K562 (cell line): ENCODE data around the gene LILRA6. TPM values are rescaled to one million over a fixed set of nuclear protein-coding genes. Genes with fewer than 3 reads are reported as not detected.

Source experiments
- ATAC-seq: fragments of 200-7000 bp; cut with Tn5 transposase; 3 replicates; pipeline ENCODE4 v1.9.1; 2020; ENCODE audit warnings: moderate library complexity
- BruUV-seq: library from RNA; stranded (reverse); fragments of 400-500 nt; replicated peaks from 2 replicates; lab custom pipeline; 2021; lab: Mats Ljungman, UMichigan
- CTCF ChIA-PET: fragments of 300-600 bp; formaldehyde crosslinking; extraction: SDS; loops from one replicate; lab custom pipeline; 2021; ENCODE audit warnings: low intra/inter-chr PET ratio; lab: Yijun Ruan, JAX
- POLR2A ChIA-PET: fragments of 300-600, 350-650 bp; sonication (Branson Sonifier 250); formaldehyde crosslinking; extraction: SDS; loops from one replicate; lab custom pipeline; 2021; ENCODE audit warnings: antibody characterized with exemption, inconsistent platforms; lab: Yijun Ruan, JAX
- DNase-seq, 4 experiments: peaks; one replicate each; pipeline versions ENCODE4 v3.0.0 to v3.0.0-alpha.2; 2011 to 2018; ENCODE audit warnings: low spot score in 3 of 4, mixed read lengths in 3 of 4; ENCODE audit errors: extremely low read depth in 1 of 4
- FAIRE-seq: peaks from 2 replicates; lab custom pipeline; 2011; peaks lifted over from hg19 to GRCh38; lab: Jason Lieb, UNC
- H2AFZ ChIP-seq: 2 replicates; pipeline ENCODE4 v1.6.0; 2011; ENCODE audit warnings: low read depth, low read length, control low read depth, inconsistent platforms
- H3K27ac ChIP-seq: fragments of 200-600 bp; 3 replicates; pipeline ENCODE4 v1.8.0; 2011; ENCODE audit warnings: low read depth, mild to moderate bottlenecking, control low read depth, inconsistent platforms, low read length, moderate library complexity, mixed read lengths; ENCODE audit errors: extremely low read depth
- H3K27me3 ChIP-seq, 2 experiments: fragments of 300-600 bp in 1 of 2; 2 replicates in 1 of 2; 3 replicates in 1 of 2; pipeline versions ENCODE4 v1.6.0 to v1.8.0; 2011; ENCODE audit warnings: inconsistent platforms in 2 of 2, low read length in 2 of 2, mild to moderate bottlenecking in 1 of 2, mixed read lengths in 1 of 2, moderate library complexity in 1 of 2; ENCODE audit not compliant: control insufficient read depth in 2 of 2, insufficient read depth in 2 of 2
- H3K36me3 ChIP-seq: fragments of 300-600 bp; 3 replicates; pipeline ENCODE4 v1.8.0; 2011; ENCODE audit warnings: mild to moderate bottlenecking, low read length, inconsistent platforms; ENCODE audit not compliant: control insufficient read depth, insufficient read depth
- H3K4me1 ChIP-seq, 2 experiments: fragments of 200-600 bp in 1 of 2; replicated peaks in 1 of 2; 2 replicates in 1 of 2; 3 replicates in 1 of 2; pipeline versions ENCODE4 v1.5.1 to v1.8.0; 2011; ENCODE audit warnings: inconsistent platforms in 2 of 2, low read length in 2 of 2, mild to moderate bottlenecking in 1 of 2, mixed read lengths in 1 of 2, moderate library complexity in 1 of 2; ENCODE audit not compliant: control insufficient read depth in 2 of 2, insufficient read depth in 2 of 2
- H3K4me2 ChIP-seq: 2 replicates; pipeline ENCODE4 v1.6.1; 2011; ENCODE audit warnings: low read length, control low read depth, inconsistent platforms, mixed read lengths; ENCODE audit not compliant: insufficient read depth
- H3K4me3 ChIP-seq: fragments of 200-600 bp; sonication (generic), shearing (Covaris generic); 2 replicates; pipeline ENCODE4 v1.5.1; 2016; ENCODE audit warnings: control low read depth, inconsistent platforms
- H3K79me2 ChIP-seq: fragments of 200-600 bp; 3 replicates; pipeline ENCODE4 v1.8.0; 2011; ENCODE audit warnings: low read length, inconsistent platforms; ENCODE audit not compliant: control insufficient read depth, insufficient read depth
- H3K9ac ChIP-seq, 2 experiments: 2 replicates each; pipeline versions ENCODE4 v1.6.0 to v1.6.1; 2011; ENCODE audit warnings: low read depth in 2 of 2, low read length in 2 of 2, control low read depth in 1 of 2, inconsistent platforms in 1 of 2, mild to moderate bottlenecking in 1 of 2, mixed read lengths in 1 of 2; ENCODE audit not compliant: insufficient read depth in 1 of 2
- H3K9me1 ChIP-seq: one replicate; pipeline ENCODE4 v1.6.0; 2011; ENCODE audit warnings: inconsistent platforms, mild to moderate bottlenecking, low read length, moderate library complexity; ENCODE audit not compliant: control insufficient read depth, insufficient read depth
- H3K9me3 ChIP-seq: replicated peaks from 2 replicates; pipeline ENCODE4 v1.5.1; 2011; ENCODE audit warnings: low read depth, low read length, inconsistent platforms; ENCODE audit not compliant: control insufficient read depth, insufficient read depth
- H4K20me1 ChIP-seq: replicated peaks from 2 replicates; pipeline ENCODE4 v1.6.1; 2011; ENCODE audit warnings: low read length, inconsistent platforms, mixed read lengths; ENCODE audit not compliant: control insufficient read depth, insufficient read depth
- BRCA1 ChIP-seq, 2 experiments: fragments of 450-650 bp in 1 of 2; sonication (generic) in 1 of 2; formaldehyde crosslinking in 1 of 2; IDR thresholded peaks; 2 replicates each; pipeline versions ENCODE4 v1.5.0 to v1.6.1; 2017 to 2020; ENCODE audit warnings: mild to moderate bottlenecking in 1 of 2, missing genetic modification reagents in 1 of 2
- RFX7 ChIP-seq: fragments of 250-450 bp; sonication (Bioruptor Pico); IDR thresholded peaks from 2 replicates; pipeline ENCODE4 v1.5.1; 2021; ENCODE audit warnings: mild to moderate bottlenecking
- ZBED1 ChIP-seq: IDR thresholded peaks from 2 replicates; pipeline ENCODE4 v1.6.1; 2014
- ZNF79 ChIP-seq: fragments of 250-450 bp; sonication (Bioruptor Pico); IDR thresholded peaks from 2 replicates; pipeline ENCODE4 v1.4.0; 2020; ENCODE audit warnings: low read depth, mild to moderate bottlenecking, moderate library complexity
- ZSCAN29 ChIP-seq: fragments of 450-650 bp; IDR thresholded peaks from 2 replicates; pipeline ENCODE4 v1.6.1; 2017
- WGBS: fragments of 100-300 bp; shearing (Covaris generic); methylation state at CpG from one replicate; pipeline ENCODE4 v1.1.6; 2016; ENCODE audit warnings: low coverage, mixed read lengths; ENCODE audit not compliant: insufficient coverage; ENCODE audit errors: missing lambda C conversion rate; 5-methylcytosine and 5-hydroxymethylcytosine counted together
- in situ Hi-C: fragments of 300-500 bp; cut with MboI; formaldehyde crosslinking; loops from 4 replicates; pipeline ENCODE4 v1.15.0; 2018; ENCODE audit warnings: inconsistent platforms, mixed read lengths
- intact Hi-C: fragments of 100-400 bp; cut with micrococcal nuclease; formaldehyde crosslinking; loops from 2 replicates; pipeline ENCODE4 v1.14.2; 2022
- polyA plus RNA-seq, 8 experiments: library from polyadenylated mRNA; depleted of rRNA in 4 of 8; stranded (reverse) in 5 of 8; unstranded in 3 of 8; fragments of >200 nt; fragmentation: Nextera tagmentation in 2 of 8; fragmentation: Illumina TruSeq in 1 of 8; extraction: Ambion mirVana in 2 of 8; extraction: Trizol in 1 of 8; gene quantifications; 2 replicates each; pipeline versions ENCODE4 v1.2.1 to v1.2.3, GENCODE V29; 2011 to 2014; ENCODE audit warnings: inconsistent platforms in 1 of 8, missing spikeins in 1 of 8
- total RNA-seq, 7 experiments: library from RNA; depleted of rRNA in 6 of 7; stranded (reverse); fragments of >200 nt in 6 of 7; fragmentation: Illumina TruSeq in 2 of 7; extraction: Trizol in 2 of 7; gene quantifications; 2 replicates each; pipeline versions ENCODE4 v1.2.1 to v1.2.3, GENCODE V29; 2011 to 2021; ENCODE audit warnings: low replicate concordance in 1 of 7
- TF ChIP-seq, protein P1 (sequence below): fragments of 250-450 bp; sonication (Bioruptor Pico); IDR thresholded peaks from 2 replicates; pipeline ENCODE4 v1.4.0; 2020; ENCODE audit warnings: borderline replicate concordance
- TF ChIP-seq, protein P2 (sequence below): fragments of 200-800 bp; sonication (Bioruptor generic); IDR thresholded peaks from 2 replicates; pipeline ENCODE4 v1.6.1; 2017; ENCODE audit warnings: missing genetic modification characterization, missing compliant biosample characterization
- TF ChIP-seq, protein P3 (sequence below): fragments of 200-800 bp; sonication (Bioruptor generic); IDR thresholded peaks from 2 replicates; pipeline ENCODE4 v1.6.1; 2016; ENCODE audit warnings: missing genetic modification characterization, missing compliant biosample characterization
- TF ChIP-seq, protein P4 (sequence below): sonication (generic); formaldehyde crosslinking; IDR thresholded peaks from 2 replicates; pipeline ENCODE4 v1.8.1; 2023; ENCODE audit warnings: missing genetic modification reagents, mild to moderate bottlenecking, borderline replicate concordance

The LILRA6 gene
- total and polyA plus RNA-seq, 9 of the 15 experiments (the other 6 are each of a cell fraction or from before 2014, with no cell fraction given) = 0.03 TPM; not detected in 8

DNA sequence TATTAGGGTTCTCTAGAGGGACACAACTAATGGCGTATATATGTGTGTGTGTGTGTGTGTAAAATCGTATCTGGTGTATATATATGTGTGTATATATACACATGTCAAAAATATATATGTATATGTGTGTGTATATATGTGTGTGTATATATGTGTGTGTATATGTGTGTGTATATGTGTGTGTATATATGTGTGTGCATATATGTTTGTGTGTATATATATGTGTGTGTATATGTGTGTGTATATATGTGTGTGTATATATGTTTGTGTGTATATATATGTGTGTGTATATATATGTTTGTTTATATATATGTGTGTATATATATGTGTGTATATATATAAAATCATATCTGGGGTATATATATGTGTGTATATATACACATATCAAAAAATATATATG lies 19.9 kb upstream of the LILRA6 start:
- H4K20me1 ChIP-seq = peaks cover 8% of the 10 kb centered on the region; the same call in 1 of the 2 replicates
- WGBS = 3% methylated on average over 2 of the region's 2 CpGs
- H3K9me1 ChIP-seq = no peaks in the 10 kb centered on the region
- no peak overlapping the region for H3K4me2 ChIP-seq
- no peak overlapping the region for H3K9ac ChIP-seq
- no peak overlapping the region for H2AFZ ChIP-seq
- H3K9me3 ChIP-seq = no peaks in the 10 kb centered on the region
- peaks cover 19 to 39% of the 10 kb centered on the region in 2 experiments for H3K27me3 ChIP-seq
- intact Hi-C loops = no loop called here
- H3K4me3 ChIP-seq = no peak overlapping the region
- no peaks in the 10 kb centered on the region for H3K79me2 ChIP-seq
- no peaks in the 10 kb centered on the region for H3K4me1 ChIP-seq
- BruUV-seq = no TSS peak
- FAIRE-seq = no peak
- DNase-seq = no peak
- no peak for ATAC-seq
- H3K27ac ChIP-seq = no peak overlapping the region
- in situ Hi-C loops = no loop called here
- CTCF ChIA-PET = no interaction called here
- POLR2A ChIA-PET = interaction anchor here (0.5 kb wide), 1 partner anchor 55 kb away, joined by 4 read pairs; no protein-coding TSS in a partner anchor
- H3K36me3 ChIP-seq = no peaks in the 10 kb centered on the region
- TF ChIP-seq, protein P1, sequence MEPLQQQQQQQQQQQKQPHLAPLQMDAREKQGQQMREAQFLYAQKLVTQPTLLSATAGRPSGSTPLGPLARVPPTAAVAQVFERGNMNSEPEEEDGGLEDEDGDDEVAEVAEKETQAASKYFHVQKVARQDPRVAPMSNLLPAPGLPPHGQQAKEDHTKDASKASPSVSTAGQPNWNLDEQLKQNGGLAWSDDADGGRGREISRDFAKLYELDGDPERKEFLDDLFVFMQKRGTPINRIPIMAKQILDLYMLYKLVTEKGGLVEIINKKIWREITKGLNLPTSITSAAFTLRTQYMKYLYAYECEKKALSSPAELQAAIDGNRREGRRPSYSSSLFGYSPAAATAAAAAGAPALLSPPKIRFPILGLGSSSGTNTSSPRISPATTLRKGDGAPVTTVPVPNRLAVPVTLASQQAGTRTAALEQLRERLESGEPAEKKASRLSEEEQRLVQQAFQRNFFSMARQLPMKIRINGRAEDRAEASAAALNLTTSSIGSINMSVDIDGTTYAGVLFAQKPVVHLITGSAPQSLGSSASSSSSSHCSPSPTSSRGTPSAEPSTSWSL (CRISPR knock-in tag) = no peak
- TF ChIP-seq, protein P2, sequence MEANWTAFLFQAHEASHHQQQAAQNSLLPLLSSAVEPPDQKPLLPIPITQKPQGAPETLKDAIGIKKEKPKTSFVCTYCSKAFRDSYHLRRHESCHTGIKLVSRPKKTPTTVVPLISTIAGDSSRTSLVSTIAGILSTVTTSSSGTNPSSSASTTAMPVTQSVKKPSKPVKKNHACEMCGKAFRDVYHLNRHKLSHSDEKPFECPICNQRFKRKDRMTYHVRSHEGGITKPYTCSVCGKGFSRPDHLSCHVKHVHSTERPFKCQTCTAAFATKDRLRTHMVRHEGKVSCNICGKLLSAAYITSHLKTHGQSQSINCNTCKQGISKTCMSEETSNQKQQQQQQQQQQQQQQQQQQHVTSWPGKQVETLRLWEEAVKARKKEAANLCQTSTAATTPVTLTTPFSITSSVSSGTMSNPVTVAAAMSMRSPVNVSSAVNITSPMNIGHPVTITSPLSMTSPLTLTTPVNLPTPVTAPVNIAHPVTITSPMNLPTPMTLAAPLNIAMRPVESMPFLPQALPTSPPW (CRISPR knock-in tag) = no peak
- TF ChIP-seq, protein P3, sequence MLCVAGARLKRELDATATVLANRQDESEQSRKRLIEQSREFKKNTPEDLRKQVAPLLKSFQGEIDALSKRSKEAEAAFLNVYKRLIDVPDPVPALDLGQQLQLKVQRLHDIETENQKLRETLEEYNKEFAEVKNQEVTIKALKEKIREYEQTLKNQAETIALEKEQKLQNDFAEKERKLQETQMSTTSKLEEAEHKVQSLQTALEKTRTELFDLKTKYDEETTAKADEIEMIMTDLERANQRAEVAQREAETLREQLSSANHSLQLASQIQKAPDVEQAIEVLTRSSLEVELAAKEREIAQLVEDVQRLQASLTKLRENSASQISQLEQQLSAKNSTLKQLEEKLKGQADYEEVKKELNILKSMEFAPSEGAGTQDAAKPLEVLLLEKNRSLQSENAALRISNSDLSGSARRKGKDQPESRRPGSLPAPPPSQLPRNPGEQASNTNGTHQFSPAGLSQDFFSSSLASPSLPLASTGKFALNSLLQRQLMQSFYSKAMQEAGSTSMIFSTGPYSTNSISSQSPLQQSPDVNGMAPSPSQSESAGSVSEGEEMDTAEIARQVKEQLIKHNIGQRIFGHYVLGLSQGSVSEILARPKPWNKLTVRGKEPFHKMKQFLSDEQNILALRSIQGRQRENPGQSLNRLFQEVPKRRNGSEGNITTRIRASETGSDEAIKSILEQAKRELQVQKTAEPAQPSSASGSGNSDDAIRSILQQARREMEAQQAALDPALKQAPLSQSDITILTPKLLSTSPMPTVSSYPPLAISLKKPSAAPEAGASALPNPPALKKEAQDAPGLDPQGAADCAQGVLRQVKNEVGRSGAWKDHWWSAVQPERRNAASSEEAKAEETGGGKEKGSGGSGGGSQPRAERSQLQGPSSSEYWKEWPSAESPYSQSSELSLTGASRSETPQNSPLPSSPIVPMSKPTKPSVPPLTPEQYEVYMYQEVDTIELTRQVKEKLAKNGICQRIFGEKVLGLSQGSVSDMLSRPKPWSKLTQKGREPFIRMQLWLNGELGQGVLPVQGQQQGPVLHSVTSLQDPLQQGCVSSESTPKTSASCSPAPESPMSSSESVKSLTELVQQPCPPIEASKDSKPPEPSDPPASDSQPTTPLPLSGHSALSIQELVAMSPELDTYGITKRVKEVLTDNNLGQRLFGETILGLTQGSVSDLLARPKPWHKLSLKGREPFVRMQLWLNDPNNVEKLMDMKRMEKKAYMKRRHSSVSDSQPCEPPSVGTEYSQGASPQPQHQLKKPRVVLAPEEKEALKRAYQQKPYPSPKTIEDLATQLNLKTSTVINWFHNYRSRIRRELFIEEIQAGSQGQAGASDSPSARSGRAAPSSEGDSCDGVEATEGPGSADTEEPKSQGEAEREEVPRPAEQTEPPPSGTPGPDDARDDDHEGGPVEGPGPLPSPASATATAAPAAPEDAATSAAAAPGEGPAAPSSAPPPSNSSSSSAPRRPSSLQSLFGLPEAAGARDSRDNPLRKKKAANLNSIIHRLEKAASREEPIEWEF (CRISPR knock-in tag) = no peak
- no peak for TF ChIP-seq ZNF79 (CRISPR knock-in tag)
- no peak for TF ChIP-seq ZSCAN29
- TF ChIP-seq, protein P4, sequence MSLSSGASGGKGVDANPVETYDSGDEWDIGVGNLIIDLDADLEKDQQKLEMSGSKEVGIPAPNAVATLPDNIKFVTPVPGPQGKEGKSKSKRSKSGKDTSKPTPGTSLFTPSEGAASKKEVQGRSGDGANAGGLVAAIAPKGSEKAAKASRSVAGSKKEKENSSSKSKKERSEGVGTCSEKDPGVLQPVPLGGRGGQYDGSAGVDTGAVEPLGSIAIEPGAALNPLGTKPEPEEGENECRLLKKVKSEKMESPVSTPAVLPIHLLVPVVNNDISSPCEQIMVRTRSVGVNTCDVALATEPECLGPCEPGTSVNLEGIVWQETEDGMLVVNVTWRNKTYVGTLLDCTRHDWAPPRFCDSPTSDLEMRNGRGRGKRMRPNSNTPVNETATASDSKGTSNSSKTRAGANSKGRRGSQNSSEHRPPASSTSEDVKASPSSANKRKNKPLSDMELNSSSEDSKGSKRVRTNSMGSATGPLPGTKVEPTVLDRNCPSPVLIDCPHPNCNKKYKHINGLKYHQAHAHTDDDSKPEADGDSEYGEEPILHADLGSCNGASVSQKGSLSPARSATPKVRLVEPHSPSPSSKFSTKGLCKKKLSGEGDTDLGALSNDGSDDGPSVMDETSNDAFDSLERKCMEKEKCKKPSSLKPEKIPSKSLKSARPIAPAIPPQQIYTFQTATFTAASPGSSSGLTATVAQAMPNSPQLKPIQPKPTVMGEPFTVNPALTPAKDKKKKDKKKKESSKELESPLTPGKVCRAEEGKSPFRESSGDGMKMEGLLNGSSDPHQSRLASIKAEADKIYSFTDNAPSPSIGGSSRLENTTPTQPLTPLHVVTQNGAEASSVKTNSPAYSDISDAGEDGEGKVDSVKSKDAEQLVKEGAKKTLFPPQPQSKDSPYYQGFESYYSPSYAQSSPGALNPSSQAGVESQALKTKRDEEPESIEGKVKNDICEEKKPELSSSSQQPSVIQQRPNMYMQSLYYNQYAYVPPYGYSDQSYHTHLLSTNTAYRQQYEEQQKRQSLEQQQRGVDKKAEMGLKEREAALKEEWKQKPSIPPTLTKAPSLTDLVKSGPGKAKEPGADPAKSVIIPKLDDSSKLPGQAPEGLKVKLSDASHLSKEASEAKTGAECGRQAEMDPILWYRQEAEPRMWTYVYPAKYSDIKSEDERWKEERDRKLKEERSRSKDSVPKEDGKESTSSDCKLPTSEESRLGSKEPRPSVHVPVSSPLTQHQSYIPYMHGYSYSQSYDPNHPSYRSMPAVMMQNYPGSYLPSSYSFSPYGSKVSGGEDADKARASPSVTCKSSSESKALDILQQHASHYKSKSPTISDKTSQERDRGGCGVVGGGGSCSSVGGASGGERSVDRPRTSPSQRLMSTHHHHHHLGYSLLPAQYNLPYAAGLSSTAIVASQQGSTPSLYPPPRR = no peak
- no peak for TF ChIP-seq RFX7 (CRISPR knock-in tag)
- no peak for TF ChIP-seq ZBED1
- no peak for TF ChIP-seq BRCA1 (IDR thresholded peaks at IDR 0.05)
- no peak for TF ChIP-seq BRCA1 (CRISPR knock-in tag; IDR thresholded peaks at IDR 0.05)
